ENCODE measurements around the gene FAM124B. TPM values are rescaled to one million over a fixed set of nuclear protein-coding genes. Genes with fewer than 3 reads are reported as not detected.

FAM124B gene
- total RNA-seq, 4 donors from 2014 or later = 0.38 to 2.7 (median 1.2) TPM

DNA sequence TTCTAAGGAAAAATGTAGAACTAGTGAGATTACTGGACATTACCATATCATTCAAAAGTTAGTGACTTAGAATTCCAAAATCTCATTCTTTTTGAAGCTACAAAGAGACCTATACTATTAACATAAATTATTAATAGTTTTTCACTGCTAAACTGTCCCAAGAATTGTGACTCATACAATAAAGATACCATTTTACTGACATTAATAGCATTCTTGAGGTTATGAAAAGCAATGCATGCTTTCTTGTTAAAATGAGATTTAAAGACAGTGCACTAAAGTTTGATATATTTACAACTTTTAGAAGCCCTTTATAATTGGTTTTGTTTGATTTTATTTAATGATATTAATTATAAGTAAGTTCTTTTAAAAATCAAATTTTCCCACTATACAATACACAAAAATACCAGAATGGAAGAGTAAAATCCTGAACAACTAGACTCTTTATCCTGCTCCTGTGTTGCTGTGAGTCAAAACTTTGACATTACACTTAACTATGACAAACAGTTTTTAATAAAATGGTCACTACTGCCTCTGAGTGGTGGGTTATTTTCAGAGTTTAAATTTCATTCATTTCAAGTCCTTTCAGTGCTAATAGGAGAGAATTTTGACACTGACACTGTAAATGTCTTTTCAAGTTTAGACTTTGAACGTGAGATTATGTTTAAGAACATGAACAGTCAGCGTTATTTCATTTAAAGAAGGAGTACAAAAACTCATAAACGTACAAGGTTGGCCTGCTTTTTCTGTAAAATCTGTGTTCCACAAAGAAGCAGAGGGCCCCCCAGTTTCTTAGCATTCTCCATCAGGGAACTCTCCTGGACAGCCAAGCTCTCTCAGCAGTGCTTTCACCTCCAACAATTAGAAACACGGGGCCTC is 54.5 kb downstream of the FAM124B start:
- Histone ChIP-seq H3K27me3 (no peaks in the 10 kb centered on the region), H3K9me3 (no peaks in the 10 kb centered on the region), H3K36me3 (no peaks in the 10 kb centered on the region), H3K27ac (no peak overlapping the region), H3K4me1 (peaks cover 0 to 3% (median 0%) of the 10 kb centered on the region in 3 donors), H3K4me3 (no peak overlapping the region)
- intact Hi-C loops (cut with DNase I) = no loop called here
- WGBS, 2 donors = 84 to 87% methylated on average over 4 of the region's 4 CpGs
- no peak for TF ChIP-seq POLR2A (IDR thresholded peaks at IDR 0.05)
- TF ChIP-seq, protein P1, sequence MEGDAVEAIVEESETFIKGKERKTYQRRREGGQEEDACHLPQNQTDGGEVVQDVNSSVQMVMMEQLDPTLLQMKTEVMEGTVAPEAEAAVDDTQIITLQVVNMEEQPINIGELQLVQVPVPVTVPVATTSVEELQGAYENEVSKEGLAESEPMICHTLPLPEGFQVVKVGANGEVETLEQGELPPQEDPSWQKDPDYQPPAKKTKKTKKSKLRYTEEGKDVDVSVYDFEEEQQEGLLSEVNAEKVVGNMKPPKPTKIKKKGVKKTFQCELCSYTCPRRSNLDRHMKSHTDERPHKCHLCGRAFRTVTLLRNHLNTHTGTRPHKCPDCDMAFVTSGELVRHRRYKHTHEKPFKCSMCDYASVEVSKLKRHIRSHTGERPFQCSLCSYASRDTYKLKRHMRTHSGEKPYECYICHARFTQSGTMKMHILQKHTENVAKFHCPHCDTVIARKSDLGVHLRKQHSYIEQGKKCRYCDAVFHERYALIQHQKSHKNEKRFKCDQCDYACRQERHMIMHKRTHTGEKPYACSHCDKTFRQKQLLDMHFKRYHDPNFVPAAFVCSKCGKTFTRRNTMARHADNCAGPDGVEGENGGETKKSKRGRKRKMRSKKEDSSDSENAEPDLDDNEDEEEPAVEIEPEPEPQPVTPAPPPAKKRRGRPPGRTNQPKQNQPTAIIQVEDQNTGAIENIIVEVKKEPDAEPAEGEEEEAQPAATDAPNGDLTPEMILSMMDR (IDR thresholded peaks at IDR 0.05) = no peak
- no peak for DNase-seq

DNA sequence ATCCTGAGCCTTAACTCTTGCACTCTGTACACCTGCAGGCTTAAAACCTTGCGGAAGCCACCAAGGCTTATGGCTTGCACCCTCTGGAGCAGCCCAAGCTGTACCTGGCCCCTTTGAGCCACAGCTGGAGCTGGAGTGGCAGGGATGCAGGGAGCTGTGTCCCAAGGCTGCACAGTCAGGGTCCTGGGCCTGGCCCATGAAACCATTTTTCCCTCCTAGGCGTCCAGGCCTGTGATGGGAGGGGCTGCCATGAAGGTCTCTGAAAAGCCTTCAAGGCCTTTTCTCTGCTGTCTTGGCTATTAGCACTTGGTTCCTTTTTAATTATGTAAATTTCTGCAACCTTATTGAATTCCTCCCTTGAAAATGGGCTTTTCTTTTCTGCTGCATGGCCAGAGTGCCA is 56.4 kb downstream of the FAM124B start:
- TF ChIP-seq POLR2A (IDR thresholded peaks at IDR 0.05) = no peak
- TF ChIP-seq, protein P1 (IDR thresholded peaks at IDR 0.05) = no peak
- H3K36me3 ChIP-seq = no peaks in the 10 kb centered on the region
- DNase-seq = no peak
- no peaks in the 10 kb centered on the region for H3K9me3 ChIP-seq
- H3K27ac ChIP-seq = no peak overlapping the region
- 83 to 100% methylated on average over 1 of the region's 2 CpGs for WGBS, 2 donors
- peaks cover 0 to 3% (median 0%) of the 10 kb centered on the region in 3 donors for H3K4me1 ChIP-seq
- no peak overlapping the region for H3K4me3 ChIP-seq
- H3K27me3 ChIP-seq = no peaks in the 10 kb centered on the region
- intact Hi-C loops (cut with DNase I) = no loop called here

DNA sequence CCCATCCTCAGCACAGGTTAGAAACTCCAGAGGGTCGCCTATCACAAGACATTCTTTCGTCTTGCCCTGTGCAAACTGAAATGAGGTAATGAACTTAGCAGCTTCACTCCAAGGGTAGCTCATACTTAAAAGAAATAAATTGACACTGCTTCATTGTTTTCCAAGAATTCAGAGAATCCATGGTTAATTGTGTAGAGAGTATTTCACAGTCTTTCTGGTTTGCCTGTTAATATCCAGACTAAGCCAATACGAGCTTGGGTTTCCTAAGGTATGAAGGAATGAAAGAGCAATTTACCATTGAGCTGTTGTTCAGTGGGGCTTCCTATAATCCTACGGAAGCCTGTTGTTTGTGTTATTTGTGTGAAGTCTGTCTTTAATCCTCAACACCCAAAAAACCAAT is 58.7 kb downstream of the FAM124B start:
- H3K9me3 ChIP-seq = no peaks in the 10 kb centered on the region
- H3K36me3 ChIP-seq = no peaks in the 10 kb centered on the region
- 65 to 70% methylated on average over 4 of the region's 4 CpGs for WGBS, 2 donors
- intact Hi-C loops (cut with DNase I) = no loop called here
- no peak for DNase-seq
- H3K4me1 ChIP-seq = no peaks in the 10 kb centered on the region
- H3K27me3 ChIP-seq = no peaks in the 10 kb centered on the region
- no peak for TF ChIP-seq POLR2A (IDR thresholded peaks at IDR 0.05)
- TF ChIP-seq, protein P1 (IDR thresholded peaks at IDR 0.05) = no peak
- no peak overlapping the region for H3K4me3 ChIP-seq
- no peak overlapping the region for H3K27ac ChIP-seq

DNA sequence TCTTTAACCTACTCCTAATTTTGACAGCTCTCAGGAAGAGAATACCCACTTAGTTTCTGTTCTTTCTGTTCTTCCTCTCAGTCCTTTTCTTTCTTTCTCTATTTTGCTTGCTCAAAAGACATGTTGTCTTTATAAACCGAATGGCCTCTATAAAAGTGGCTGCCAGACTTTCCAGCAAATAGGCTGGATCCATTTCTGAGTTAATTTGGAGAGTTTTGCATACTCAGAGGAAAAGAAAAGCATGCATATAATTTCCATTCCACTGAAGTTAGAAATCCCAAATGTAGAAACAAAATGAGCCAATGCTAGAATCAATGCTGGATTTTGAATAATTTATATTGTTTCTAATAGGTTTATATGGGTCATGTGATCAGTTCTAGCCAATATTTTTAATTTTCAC is 65.9 kb downstream of the FAM124B start:
- TF ChIP-seq, protein P1 (IDR thresholded peaks at IDR 0.05) = no peak
- TF ChIP-seq POLR2A (IDR thresholded peaks at IDR 0.05) = no peak
- no peak for DNase-seq
- H3K27ac ChIP-seq = no peak overlapping the region
- no peaks in the 10 kb centered on the region for H3K4me1 ChIP-seq
- H3K9me3 ChIP-seq = no peaks in the 10 kb centered on the region
- H3K4me3 ChIP-seq = no peak overlapping the region
- intact Hi-C loops (cut with DNase I) = no loop called here
- no peaks in the 10 kb centered on the region for H3K27me3 ChIP-seq
- H3K36me3 ChIP-seq = no peaks in the 10 kb centered on the region
- WGBS, 2 donors = 25 to 35% methylated on average over 1 of the region's 1 CpG

DNA sequence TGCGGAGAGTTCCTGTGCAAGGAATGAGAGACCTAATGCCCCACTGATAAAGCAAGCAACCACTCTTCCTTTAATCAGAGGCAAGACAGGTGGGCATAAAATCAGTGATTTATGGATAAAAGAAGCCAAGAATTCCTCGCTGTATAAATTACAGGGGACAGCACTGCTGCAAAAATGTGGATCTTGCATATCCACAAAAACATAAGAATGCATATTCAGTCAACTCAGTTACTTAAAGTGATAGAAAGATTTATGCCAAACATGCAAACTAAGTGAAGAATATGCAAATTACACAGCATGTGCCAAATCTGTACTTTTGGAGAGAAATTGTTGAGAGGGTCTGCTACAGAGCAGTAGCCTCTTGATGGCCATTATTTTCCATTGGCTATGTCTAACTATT is 67.2 kb downstream of the FAM124B start:
- no peaks in the 10 kb centered on the region for H3K36me3 ChIP-seq
- no peak overlapping the region for H3K27ac ChIP-seq
- TF ChIP-seq, protein P1 (IDR thresholded peaks at IDR 0.05) = no peak
- no peak for TF ChIP-seq POLR2A (IDR thresholded peaks at IDR 0.05)
- H3K27me3 ChIP-seq = no peaks in the 10 kb centered on the region
- no peak for DNase-seq
- intact Hi-C loops (cut with DNase I) = no loop called here
- H3K4me1 ChIP-seq = no peaks in the 10 kb centered on the region
- no peaks in the 10 kb centered on the region for H3K9me3 ChIP-seq
- WGBS, 2 donors = 69 to 100% methylated on average over 2 of the region's 2 CpGs
- H3K4me3 ChIP-seq = no peak overlapping the region

All from esophagus squamous epithelium (tissue), 5 donors.